Right kidney (tissue), 1 donor: ENCODE measurements around the gene OSBPL8.
"Not testable (repeated sequence)": the region's sequence is repeated elsewhere in the genome, so short reads cannot be mapped to it uniquely, and the experiment has no call there.

Experiments used
- DNase-seq: peaks from one replicate; pipeline ENCODE4 v3.0.0-alpha.2; 2016

The OSBPL8 gene

DNA sequence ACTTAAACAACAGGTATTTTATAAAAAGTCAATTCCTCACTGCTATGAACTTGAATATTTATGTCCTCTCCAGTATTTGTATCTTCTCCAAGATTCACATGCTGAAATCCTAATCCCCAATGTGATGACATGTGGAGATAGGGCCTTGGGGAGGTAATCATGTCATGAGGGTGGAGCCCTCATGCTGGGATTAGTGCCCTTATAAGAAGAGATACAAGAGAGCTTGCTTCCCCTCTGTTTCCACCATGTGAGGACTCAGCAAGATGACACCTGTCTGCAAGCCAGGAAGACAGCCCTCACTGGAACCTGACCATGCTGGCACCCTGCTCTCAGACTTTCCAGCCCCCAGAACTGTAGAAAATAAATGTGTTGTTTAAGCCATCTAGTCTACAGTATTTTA is 36.2 kb downstream of the OSBPL8 start:
- no peak for DNase-seq

DNA sequence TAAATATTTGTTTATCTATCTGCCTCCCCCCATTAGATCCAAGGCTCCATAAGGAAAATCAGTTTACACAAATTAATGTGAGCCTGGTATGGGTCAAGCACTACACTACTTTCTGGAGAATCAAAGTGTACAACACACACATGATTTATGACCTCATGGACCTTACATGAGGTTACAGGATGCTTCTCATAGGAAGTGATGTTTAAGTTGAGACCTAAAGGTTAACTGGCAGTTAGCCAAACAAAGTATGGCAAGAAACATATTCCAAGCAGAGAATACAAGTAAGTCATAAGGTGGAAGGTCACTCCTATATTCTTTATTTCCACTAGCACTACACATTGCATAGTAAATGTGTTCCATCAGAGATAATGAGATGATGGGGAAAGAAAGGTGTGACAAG is 39.2 kb downstream of the OSBPL8 start:
- no peak for DNase-seq

DNA sequence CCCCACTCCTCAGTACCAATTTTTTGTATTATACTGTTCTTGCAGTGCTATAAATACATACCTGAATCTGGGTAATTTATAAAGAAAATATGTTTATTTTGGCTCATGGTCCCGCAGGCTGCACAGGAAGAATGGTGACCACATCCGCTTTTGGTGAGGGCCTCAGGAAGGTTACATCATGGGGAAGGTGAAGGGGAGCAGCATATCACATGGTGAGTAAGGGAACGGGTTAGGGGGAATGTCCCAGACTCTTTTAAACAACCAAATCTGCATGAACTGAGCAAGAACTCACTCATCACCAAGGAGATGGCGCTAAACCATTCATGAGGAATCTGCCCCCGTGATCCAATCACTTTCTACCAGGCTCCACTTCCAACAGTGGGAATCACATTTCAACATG is 40.0 kb downstream of the OSBPL8 start:
- DNase-seq, result no peak

- DNase-seq, result no peak
Observed at GRCh38 chr12:76518699-76519098, 40.9 kb downstream of the OSBPL8 start.

GRCh38 chr12:76515271-76515670 is 44.3 kb downstream of the OSBPL8 start:
- no peak for DNase-seq

- not testable (repeated sequence) for DNase-seq
Observed at GRCh38 chr12:76511116-76511716, 48.4 kb downstream of the OSBPL8 start.

- no peak for DNase-seq
Observed at GRCh38 chr12:76508128-76508980, 51.2 kb downstream of the OSBPL8 start.

- DNase-seq, result no peak
Observed at GRCh38 chr12:76506149-76506548, 53.4 kb downstream of the OSBPL8 start.

- no peak for DNase-seq
Observed at GRCh38 chr12:76505050-76505449, 54.5 kb downstream of the OSBPL8 start.

DNA sequence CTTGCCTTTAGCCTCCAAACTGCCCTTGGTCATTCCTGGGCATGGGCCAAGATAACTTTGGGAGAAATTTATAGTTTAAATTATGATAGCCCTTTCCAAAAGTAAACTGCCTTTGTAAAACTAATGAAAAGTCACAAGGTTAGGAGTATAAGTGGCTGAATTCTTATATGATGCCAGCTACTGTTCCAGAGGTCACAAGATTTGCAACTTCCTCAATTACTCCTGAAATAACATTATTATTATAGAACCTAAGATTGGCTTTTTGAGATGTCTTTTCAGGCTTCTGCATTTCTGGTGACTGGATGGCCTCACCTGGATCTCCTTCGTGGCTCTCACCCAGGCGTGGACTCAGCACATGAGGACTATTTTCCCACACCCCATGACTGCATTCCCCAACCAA is 55.0 kb downstream of the OSBPL8 start:
- DNase-seq, result no peak

DNA sequence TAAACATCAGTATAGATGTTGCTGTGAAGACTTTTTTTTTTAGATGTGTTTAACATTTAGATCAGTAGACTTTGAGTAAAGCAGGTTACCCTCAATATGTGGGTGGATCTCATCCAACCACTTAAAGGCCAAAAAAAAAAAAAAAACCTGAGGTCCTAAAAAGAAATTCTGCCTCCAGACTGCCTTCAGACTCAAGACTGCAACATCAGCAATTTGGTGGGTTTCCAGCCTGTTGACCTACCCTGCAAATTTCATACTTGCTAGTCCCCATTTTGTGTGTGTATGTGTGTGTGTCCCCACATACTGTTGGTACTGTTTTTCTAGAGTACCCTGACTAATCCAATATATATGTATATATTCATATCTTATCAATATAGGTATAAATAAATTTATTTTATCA is 55.6 kb downstream of the OSBPL8 start:
- DNase-seq, result no peak

- DNase-seq, result no peak
Observed at GRCh38 chr12:76501390-76501789, 58.2 kb downstream of the OSBPL8 start.

GRCh38 chr12:76499136-76499535 is 60.4 kb downstream of the OSBPL8 start:
- not testable (repeated sequence) for DNase-seq

DNA sequence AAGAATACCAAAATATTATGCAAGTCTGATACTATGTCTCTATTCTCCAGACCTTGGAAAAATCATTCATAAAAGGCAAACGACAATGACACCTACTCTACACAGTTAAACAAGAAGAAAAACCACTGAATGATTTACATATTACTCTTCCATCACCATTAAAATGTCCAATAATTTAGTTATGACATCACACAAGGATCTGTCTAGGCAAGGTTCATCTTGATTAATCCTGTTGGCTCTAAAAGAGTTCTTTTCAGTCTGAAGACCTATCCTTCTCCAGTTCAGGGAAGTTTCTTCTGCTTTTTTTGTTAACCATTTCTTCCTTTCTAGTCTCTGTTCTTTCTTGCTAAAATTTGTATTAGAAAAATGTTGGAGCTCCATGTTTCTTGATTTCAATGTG is 64.0 kb downstream of the OSBPL8 start:
- DNase-seq, result no peak

GRCh38 chr12:76491292-76491691 is 68.3 kb downstream of the OSBPL8 start:
- no peak for DNase-seq

- no peak for DNase-seq
Observed at GRCh38 chr12:76490763-76491162, 68.8 kb downstream of the OSBPL8 start.

- DNase-seq, result no peak
Observed at GRCh38 chr12:76489737-76490136, 69.8 kb downstream of the OSBPL8 start.

- no peak for DNase-seq
Observed at GRCh38 chr12:76486011-76486410, 73.6 kb downstream of the OSBPL8 start.

DNA sequence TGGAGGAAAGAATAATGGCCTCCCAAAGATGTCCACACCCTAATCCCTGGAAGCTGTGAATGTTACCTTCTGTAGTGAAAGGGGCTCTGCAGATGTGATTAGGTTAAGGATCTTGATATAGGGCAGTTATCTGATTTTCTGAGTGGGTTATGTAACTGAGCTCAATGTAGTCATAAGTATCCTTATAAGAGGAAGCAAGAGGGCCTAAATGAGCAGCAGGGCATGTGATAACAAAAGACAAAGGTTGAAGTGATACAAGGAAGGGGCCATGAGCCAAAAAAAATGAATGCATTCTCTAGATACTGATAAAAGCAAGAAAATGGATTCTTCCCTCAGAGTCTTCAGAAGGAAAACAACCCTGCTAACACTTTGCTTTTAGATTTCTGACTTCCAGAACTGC is 78.8 kb downstream of the OSBPL8 start:
- DNase-seq, result no peak

DNA sequence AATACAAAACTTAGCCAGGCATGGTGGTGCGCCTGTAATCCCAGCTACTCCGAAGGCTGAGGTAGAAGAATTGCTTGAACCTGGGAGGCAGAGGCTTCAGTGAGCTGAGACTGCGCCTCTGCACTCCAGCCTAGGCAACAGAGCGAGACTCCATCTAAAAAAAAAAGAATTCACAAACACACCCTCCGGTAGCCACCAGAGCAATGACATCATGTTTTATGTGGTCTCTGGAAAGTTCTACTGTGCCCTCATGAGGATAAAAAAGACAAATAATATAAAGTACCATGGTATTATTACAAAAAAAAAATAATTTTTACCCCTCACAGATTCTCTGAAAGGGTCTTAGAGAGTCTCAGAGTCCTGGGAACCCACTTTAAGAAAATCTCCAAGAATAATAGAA is 81.5 kb downstream of the OSBPL8 start:
- no peak for DNase-seq

GRCh38 chr12:76472862-76473261 is 86.7 kb downstream of the OSBPL8 start:
- DNase-seq, result not testable (repeated sequence)

DNA sequence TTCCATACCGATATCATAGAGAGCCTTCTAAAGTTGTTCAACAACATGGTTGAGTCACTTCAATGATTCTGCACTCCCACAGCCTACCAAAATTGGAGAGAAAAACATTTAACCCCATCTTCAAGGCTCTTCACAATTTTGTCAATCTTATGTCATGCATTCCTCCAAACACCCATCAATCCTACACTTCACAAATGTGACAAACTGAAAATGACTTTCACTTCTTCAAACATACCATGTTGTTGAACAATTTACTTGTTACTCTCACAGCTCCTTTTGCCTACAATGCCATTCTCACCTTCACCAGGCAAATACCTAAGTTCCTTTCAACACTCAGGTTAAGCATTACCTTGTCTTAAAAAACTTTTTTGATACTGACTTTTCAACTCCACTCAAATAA is 88.0 kb downstream of the OSBPL8 start:
- no peak for DNase-seq

GRCh38 chr12:76470028-76470939 is 89.3 kb downstream of the OSBPL8 start:
- DNase-seq, result no peak
